ENCODE results near the gene REEP1. TPM values are rescaled to one million over a fixed set of nuclear protein-coding genes. Genes with fewer than 3 reads are reported as not detected.

The REEP1 gene
- total RNA-seq, 1 donor from 2014 or later, result 6.4 TPM

- TF ChIP-seq CTCF (IDR thresholded peaks at IDR 0.05), result peak in 1 of 3 experiments; percentile 15
- peaks cover 3 to 9% of the 10 kb centered on the region in 2 donors for H3K4me1 ChIP-seq
- H3K4me3 ChIP-seq, result no peak overlapping the region
- intact Hi-C loops (cut with DNase I), result no loop called here
- H3K27me3 ChIP-seq, result no peaks in the 10 kb centered on the region
- DNase-seq (ENCODE audit: low spot score in 2 of 2), result no peak
- H3K9me3 ChIP-seq, result no peaks in the 10 kb centered on the region
- H3K27ac ChIP-seq, result peak overlapping the region; percentile 64 to 79
- no peaks in the 10 kb centered on the region for H3K36me3 ChIP-seq
Observed at GRCh38 chr2:86243950-86244733, 93.3 kb downstream of the REEP1 start.

- Histone ChIP-seq H3K4me3 (no peak overlapping the region), H3K27ac (peak overlapping the region; percentile 64 to 79), H3K36me3 (no peaks in the 10 kb centered on the region), H3K4me1 (peaks cover 3 to 5% of the 10 kb centered on the region in 2 donors), H3K9me3 (no peaks in the 10 kb centered on the region), H3K27me3 (no peaks in the 10 kb centered on the region)
- no peak for DNase-seq (ENCODE audit: low spot score in 2 of 2)
- intact Hi-C loops (cut with DNase I), result no loop called here
- TF ChIP-seq CTCF (IDR thresholded peaks at IDR 0.05), result no peak
Observed at GRCh38 chr2:86243272-86243671, 94.2 kb downstream of the REEP1 start.

- no peak for TF ChIP-seq CTCF (IDR thresholded peaks at IDR 0.05)
- H3K4me1 ChIP-seq, result peaks cover 3 to 5% of the 10 kb centered on the region in 2 donors
- H3K27ac ChIP-seq, result no peak overlapping the region
- no peak for DNase-seq (ENCODE audit: low spot score in 2 of 2)
- no peaks in the 10 kb centered on the region for H3K9me3 ChIP-seq
- intact Hi-C loops (cut with DNase I), result no loop called here
- no peaks in the 10 kb centered on the region for H3K36me3 ChIP-seq
- no peak overlapping the region for H3K4me3 ChIP-seq
- no peaks in the 10 kb centered on the region for H3K27me3 ChIP-seq
Observed at GRCh38 chr2:86241611-86242010, 95.8 kb downstream of the REEP1 start.

DNA sequence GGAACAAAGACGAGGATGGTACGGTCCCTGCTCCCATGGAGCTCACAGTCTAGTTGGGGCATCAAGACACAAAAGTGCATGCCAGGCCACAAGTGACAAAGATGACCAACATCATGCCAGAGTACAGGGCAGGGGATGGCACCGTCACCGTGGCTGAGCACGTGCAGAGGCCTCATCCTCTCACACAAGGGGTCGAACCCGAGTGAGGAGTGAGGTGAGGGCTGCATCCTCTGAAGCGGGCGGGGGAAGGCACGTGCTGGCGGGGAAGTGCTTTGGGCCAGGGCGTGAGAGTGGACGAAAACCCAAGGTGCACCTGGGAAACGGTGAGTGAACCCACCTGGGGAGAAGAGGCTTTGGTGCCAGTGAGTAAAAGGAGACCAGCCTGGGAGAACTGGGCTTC is 97.2 kb downstream of the REEP1 start:
- Histone ChIP-seq H3K4me3 (no peak overlapping the region), H3K27me3 (no peaks in the 10 kb centered on the region), H3K36me3 (no peaks in the 10 kb centered on the region), H3K4me1 (peaks cover 3 to 5% of the 10 kb centered on the region in 2 donors), H3K27ac (no peak overlapping the region), H3K9me3 (no peaks in the 10 kb centered on the region)
- intact Hi-C loops (cut with DNase I), result no loop called here
- no peak for DNase-seq (ENCODE audit: low spot score in 2 of 2)
- no peak for TF ChIP-seq CTCF (IDR thresholded peaks at IDR 0.05)

DNA sequence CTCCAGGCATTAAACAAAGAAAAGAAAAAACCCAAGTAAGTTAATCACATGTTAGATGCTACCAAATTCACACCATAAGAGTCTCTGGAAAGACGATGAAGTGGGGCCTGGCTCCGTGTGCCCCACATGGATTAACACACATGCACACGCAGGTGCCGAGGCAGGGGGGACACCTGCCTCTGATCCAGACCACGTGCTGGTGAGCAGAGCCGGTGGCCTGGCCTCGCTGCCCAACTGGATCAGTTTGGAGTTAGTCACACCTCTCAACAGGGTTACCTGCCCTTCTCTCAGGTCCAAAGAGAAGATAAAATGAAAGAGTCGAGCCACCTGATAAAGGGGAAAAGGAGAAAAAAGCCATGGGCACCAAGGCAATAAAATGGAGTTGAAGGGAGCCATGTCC is 97.7 kb downstream of the REEP1 start:
- no peaks in the 10 kb centered on the region for H3K36me3 ChIP-seq
- no peak for TF ChIP-seq CTCF (IDR thresholded peaks at IDR 0.05)
- intact Hi-C loops (cut with DNase I), result no loop called here
- H3K9me3 ChIP-seq, result no peaks in the 10 kb centered on the region
- H3K27ac ChIP-seq, result no peak overlapping the region
- H3K27me3 ChIP-seq, result no peaks in the 10 kb centered on the region
- no peak for DNase-seq (ENCODE audit: low spot score in 2 of 2)
- peaks cover 3 to 5% of the 10 kb centered on the region in 2 donors for H3K4me1 ChIP-seq
- no peak overlapping the region for H3K4me3 ChIP-seq
